PC-9 (cell line): Measurements from ENCODE around the gene POLG2.

ENCODE experiments used
- CTCF ChIP-seq: fragments of 200-600 bp; sonication (generic); conservative IDR thresholded peaks from 2 replicates; pipeline ENCODE4 v1.6.1; 2017; ENCODE audit warnings: mixed run types, antibody characterized with exemption, mild to moderate bottlenecking, moderate library complexity
- EZH2 ChIP-seq: fragments of 200-600 bp; sonication (generic); IDR thresholded peaks from 2 replicates; pipeline ENCODE4 v1.8.0; 2017; ENCODE audit warnings: antibody characterized with exemption, low read depth

DNA sequence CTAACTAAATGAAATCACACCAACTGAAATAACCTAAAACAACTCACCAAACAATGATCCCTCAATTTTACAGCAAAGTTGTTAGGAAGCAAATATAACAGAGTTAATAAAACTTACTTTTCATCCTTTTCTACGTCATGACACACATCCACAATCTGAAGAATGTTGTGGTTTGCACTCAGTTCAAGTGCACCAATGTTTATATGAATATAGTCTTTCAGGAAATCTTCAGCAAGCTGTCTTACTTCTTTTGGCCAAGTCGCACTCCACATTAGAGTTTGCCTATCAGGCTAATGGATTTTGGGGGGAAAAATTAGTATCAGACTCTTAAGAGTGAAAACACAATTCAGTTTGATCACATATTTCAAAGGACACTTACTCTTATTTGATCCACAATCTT, 6.0 kb upstream of the POLG2 start:
- TF ChIP-seq EZH2 (no peak), CTCF (no peak)
